Activated CD4-positive, alpha-beta T cell treated with anti-CD3 and anti-CD28 coated beads for 4 hours (primary cell): ENCODE data around the gene GPD2.
A peak's percentile ranks its signal among the peaks of the same experiment; 100 is the strongest.

Experiments used
- DNase-seq, 2 donors: peaks; one replicate each; pipeline ENCODE4 v3.0.0-alpha.2; 2020

The GPD2 gene

DNA sequence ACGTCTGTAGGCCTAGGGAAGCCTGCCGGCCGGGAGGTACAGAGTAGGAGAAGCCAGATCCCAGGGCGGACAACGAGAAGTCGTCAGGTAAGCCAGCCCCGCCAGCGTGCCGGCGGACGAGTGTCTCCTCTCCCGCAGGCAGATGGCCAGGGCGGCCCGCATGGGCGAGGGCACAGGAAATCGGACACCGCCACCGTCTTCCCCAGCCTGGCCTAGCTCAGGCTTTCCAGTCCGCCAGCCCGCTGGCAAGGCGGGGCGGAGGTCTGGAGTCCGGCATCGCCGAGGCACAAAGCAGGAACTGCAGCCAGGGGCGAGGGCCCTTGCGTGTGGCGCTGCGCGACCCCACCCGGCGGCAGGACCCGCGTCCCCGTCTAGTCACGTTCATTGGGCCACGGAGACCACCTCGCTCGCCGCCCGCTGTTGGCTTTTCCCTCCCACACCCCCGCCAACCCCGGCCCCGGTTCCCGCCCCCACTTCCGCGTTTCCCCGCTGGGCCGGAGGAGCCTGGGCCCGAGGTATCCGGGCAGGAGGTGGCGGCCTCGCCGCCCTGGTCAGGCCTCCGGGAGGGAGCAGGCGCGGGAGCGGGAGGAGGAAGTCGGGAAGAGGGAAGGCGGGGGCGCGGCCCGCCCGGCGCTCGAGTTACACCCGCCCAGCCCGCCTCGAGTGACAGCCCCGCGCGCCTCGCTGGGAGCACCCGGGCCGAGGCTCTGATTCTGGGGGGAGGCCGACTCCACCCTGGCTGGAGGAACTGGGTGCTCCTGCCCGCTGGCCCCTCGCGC is at the start of gene GPD2:
Gene GPD2 (plus strand): TSS at position 662 of the 779 bp plus-strand sequence. CDS start 39,727 bp downstream, outside the sequence.
- peak; percentile 44 to 57 for DNase-seq

- DNase-seq = no peak
Observed at GRCh38 chr2:156394033-156394741, 42.0 kb upstream of the GPD2 start.

DNA sequence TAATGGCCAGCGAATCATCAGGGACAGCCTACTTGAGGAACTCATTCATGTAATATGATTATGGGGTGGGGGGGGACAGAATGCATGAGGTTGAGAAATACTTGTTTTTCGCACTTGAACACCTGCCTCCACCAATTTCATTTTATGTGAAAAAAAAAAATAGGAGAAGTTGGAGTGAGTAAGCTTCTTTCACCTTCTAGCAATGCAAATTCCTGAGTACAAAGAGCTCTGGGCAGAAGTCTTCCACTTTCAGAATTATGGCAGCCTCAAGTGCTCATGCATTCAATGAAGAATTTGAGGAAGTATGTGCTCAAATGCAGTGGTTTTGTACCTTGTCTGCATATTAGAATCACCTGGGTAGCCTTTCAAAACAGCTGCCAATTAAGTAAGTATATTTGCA is 40.1 kb upstream of the GPD2 start:
- no peak for DNase-seq

DNA sequence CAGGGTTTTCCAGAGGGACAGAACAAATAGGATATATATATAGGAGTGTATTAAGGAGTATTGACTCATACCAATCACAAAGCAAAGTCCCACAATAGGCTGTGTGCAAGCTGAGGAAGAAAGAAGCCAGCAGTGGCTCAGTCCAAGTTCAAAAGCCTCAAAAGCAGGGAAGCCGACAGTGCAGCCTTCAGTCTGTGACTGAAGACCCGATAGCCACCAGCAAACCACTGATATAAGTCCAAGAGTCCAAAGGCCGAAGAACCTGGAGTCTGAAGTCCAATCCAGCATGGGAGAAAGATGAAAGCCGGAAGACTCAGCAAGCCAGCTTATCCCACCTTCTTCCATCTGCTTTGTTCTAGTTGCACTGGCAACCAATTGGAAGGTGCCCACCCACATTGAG is 39.0 kb upstream of the GPD2 start:
- no peak for DNase-seq

DNA sequence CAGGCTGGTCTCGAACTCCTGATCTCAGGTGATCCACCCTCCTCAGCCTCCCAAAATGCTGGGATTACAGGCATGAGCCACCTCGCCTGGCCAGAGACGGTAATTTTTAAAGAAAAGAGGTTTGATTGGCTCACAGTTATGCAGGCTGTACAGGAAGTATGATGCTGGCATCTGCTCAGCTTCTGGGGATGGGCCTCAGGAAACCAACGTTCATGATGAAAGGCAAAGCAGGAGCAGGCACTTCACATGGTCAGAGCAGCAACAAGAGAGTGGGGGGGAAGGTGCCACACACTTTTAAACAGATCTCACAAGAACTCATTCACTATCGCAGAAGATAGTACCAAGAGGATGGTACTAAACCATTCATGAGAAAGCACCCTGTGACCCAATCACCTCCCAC is 38.0 kb upstream of the GPD2 start:
- no peak for DNase-seq

DNA sequence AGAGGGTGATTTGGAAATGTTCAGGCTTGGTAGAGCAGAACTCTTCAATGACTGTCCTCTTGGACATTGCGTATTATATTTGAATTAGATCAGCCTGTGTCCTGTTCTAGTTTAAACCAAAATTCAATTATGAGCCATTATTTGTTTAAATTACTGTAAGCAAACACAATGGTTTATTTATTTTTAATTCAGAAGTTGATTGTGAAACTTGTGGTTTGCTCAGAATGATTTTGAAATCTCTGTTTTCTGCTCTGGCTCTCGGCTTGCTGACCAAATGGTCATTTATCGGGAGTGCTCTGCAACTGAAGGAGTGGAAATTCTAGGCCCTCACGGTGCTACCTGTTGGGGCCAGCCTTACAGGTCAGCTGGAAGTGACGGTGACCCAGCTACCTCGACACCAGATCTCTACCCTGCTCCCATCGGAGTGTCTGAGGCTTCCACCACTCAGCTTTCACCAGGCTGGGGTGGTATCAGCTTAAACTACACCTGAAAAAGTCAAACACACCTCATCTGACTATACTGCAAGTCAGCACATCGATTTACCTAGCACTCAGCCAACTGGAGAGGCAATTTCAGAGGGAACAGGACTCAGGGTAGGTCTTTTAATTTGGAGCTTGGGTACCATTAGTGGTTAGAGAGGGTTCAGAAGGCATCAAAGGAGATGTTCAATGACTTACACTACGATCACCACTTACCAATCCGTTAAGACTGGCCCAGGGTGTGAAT is 36.8 kb upstream of the GPD2 start:
- DNase-seq = no peak

DNA sequence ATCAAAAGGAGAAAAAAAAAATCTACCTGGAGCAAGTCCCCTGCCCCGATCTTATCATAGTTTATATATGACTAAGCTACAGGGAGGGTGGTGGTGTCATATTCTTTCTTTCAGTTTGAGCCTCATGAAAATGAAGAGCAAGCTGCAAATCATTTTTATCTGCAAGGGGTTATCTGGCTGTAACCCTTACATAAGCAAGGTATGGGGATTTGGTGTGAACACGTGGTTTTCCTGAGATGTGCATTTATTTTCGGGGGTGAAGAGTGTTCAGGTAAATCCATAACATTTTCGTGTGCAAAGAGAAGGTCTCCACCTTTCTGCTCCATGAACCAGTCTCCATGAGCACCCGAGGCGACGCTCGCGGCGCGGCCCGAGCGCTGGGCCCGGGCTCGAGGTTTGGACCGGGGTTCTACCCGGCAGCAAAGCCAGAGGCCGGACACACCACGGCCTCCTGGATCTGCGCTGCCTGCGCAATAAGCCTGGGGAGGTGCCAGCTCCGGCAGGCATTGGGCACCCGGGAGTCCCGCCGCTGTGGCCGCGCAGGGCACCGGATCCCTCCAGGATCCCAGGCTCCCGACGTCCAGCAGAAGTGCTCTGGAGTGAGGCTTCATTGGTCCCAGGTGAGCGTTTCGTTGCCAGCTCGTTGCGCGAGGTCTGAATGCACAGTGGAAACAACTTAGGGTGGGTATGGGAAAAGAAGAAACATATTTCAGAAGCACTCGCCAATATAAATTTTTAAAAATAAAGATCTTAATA is 36.1 kb upstream of the GPD2 start:
- peak; percentile 10 to 54 for DNase-seq

DNA sequence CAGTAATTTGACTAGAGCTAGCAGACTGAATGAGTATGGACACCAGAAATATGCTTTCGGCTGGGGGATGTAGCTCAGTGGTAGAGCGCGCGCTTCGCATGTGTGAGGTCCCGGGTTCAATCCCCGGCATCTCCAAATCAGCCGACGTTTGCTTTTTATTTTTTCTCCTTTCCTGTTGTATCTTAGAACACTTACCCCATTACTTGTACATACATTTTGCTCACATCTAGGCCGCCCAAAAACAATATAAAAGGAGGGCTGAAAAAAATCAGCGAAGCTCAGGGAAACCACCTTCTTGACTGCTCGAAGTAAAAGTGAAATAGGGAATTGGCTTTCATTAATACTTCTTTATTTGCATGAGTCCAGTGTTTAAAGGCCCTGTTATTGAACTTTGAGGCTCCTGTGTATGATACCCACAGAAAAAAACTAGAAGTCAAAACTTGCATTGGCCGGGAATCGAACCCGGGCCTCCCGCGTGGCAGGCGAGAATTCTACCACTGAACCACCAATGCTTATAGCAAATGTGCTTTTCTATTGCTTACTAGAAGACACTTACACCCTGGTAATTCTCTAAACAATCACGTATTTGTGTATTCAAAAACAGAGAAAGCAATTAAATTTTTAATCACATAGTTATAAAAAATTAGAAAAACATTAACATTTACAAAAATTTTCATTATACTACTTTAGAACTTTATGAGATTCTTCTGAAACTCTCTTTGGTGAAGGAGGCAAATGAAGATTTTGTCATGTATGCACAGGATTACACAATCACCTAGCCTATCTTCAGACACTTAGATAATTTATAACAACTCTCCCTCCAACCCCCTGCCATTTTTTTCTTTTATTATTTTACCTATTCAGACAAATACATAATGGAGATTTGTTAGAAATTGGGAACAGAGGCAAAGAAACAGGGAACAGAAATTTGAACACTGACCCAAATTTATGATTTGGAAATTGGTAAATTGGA is 35.2 kb upstream of the GPD2 start:
- peak; percentile 76 to 82 for DNase-seq

DNA sequence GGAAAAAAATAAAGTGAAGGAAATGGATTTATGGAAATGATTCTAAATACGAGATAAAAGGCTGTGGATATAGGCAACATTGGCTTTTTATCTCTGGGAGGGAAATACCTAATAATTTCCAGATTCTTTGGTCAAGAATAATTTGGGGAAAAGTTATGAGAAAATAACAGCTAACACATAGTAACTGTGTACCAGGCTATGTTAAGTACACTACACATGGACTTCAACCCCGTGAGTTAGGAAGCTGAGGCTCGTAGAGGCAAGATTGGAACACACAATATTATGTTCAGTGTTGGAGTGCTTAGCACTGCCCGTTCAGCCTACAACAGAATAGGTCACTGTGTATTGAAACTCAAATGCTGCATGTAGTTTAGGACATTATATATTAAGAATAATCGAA is 34.3 kb upstream of the GPD2 start:
- no peak for DNase-seq

- no peak for DNase-seq
Observed at GRCh38 chr2:156405586-156405985, 30.6 kb upstream of the GPD2 start.

DNA sequence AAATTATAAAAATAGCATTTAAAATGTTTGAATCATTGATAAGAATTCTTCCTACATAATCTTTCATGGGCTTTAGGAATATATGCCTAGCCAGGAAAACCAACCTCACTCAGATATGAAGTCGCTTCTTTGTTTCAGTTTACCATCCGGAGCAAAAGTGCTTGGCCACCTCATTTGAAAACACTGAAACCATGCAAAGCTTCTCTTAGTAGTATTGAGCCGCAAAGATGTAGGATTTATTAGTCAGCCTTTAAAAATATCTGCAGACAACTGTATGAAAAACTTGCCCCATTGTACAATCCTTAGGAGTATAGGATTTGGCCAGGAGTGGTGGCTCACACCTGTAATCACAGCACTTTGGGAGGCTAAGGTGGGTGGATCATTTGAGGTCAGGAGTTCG is 24.3 kb upstream of the GPD2 start:
- DNase-seq = no peak

DNA sequence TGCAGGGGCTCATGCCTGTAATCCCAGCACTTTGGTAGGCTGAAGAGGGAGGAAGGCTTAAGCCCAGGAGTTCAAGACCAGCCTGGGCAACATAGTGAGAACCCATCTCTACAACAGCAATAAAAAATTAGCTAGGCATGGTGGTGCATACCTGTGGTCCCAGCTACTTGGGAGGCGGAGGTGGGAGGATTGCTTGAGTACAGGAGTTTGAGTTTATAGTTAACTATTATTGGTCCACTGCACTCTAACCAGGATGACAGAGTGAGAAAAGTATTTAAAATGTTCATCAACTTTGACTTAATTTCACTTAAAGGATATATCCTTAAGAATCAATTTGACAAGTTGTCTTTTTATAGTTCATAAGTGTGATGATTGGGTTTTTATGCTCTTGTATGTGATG is 14.3 kb upstream of the GPD2 start:
- no peak for DNase-seq

DNA sequence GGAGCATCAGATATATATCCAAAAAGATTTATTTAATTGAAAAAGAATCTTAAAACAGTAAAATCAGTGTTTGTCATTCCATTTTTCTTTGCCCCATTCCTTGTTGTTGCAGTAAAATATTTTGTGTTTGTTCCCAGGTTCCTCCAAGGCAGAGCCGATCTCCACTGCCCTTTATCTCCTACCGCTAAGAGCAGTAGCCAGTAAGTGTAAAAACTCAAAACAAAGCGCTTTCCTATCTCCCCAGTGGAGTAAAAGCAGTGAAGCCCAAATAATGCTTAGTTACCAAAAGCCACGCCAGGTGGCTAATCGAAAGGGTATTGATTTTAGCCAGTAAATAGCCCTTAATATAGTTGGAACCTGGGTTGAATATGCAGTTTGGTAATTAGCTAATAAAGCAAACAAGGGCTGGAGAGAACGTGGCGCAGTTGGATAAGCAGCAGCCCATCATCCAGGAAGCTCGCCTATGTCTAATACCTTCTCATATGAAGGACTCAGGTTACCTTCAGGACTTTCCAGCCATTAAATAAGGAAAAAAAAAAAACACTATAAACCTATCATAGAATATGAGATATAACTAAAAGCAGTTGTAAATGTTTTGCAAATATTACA is 12.4 kb upstream of the GPD2 start:
- no peak for DNase-seq

GRCh38 chr2:156427074-156427473 is 9.1 kb upstream of the GPD2 start:
- no peak for DNase-seq

GRCh38 chr2:156429211-156429610 is 7.0 kb upstream of the GPD2 start:
- DNase-seq = no peak

DNA sequence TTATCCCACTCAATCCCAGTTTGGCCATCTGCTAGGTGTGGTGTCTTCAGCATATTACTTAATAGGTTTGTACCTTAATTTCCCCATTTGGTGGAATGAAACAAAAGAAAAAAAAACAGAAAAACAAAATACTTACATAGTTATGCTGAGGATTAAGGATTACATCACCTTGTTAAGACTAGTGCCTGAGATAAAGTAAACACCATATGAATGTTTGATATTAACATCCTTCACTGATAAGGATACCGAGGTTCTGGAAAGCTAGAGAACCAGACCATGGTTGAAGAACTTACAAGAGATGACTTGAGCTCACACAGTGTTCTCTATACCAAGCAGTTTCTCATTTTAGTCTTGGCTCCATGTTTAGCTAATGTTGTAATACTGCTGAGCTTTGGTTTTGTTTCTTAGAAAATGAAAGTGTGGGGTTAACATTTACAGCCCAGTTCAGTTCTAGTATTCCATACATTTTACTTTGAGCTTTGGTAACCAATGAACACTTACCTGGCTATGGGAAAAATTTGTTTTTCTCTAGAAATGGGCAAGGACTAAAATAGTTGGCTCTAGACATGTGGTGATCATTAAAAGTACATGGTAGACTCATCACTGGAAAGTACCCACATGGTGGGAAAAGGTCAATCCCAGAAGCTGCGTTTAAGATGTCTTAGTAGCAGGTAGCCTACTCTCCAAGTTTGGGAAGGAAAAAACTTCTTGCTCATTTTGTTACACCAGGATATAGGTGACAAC is 5.8 kb upstream of the GPD2 start:
- DNase-seq = no peak

GRCh38 chr2:156430980-156431358 is 5.2 kb upstream of the GPD2 start:
- DNase-seq = no peak

GRCh38 chr2:156434461-156435291 is 1.5 kb upstream of the GPD2 start:
- peak in 1 of 2 donors; percentile 6 for DNase-seq

- DNase-seq = no peak
Observed at GRCh38 chr2:156435396-156435717, 822 bp upstream of the GPD2 start.
